Measurements from ENCODE around the gene ZNF423.
A peak's percentile ranks its signal among the peaks of the same experiment; 100 is the strongest.

ZNF423 gene

DNA sequence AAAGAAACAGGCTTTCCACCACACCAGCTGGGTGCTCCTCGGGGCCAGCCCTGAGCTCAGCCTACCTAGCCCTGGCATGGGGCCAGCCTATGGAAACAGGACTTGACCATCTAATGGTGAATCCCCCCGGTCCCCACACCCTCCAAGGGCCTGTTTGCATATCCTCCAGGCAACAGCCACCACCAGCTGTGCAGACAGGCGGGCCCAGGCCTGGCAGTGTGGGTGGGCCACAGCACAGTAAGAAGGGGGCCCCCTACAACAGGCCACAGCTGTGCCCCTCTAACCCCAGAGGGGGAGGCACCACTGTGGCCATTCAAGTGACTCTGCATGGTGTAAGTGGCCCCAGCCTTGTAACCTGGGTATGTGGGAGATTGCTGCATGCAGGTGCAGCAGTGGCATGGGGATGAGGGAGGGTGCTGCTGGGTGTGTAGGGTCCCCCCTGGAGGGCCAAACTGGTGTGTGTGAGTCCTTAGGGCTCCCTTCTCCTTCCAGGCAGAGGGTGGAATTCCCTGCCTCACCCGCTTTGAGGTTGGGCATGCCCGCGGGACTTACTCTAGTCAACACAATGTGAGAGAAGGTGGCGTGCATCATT, 334.1 kb downstream of the ZNF423 start:
- Mint-ChIP-seq H3K36me3 (ENCODE audit: low read depth) (peaks cover 25% of the 10 kb centered on the region), H3K9me3 (no peaks in the 10 kb centered on the region), H3K27ac (no peak overlapping the region), H3K4me1 (peaks cover 27% of the 10 kb centered on the region), H3K4me3 (no peak overlapping the region), H3K27me3 (ENCODE audit: low read depth, poor library complexity) (no peaks in the 10 kb centered on the region)
- DNase-seq, result no peak
- TF ChIP-seq, protein P1, sequence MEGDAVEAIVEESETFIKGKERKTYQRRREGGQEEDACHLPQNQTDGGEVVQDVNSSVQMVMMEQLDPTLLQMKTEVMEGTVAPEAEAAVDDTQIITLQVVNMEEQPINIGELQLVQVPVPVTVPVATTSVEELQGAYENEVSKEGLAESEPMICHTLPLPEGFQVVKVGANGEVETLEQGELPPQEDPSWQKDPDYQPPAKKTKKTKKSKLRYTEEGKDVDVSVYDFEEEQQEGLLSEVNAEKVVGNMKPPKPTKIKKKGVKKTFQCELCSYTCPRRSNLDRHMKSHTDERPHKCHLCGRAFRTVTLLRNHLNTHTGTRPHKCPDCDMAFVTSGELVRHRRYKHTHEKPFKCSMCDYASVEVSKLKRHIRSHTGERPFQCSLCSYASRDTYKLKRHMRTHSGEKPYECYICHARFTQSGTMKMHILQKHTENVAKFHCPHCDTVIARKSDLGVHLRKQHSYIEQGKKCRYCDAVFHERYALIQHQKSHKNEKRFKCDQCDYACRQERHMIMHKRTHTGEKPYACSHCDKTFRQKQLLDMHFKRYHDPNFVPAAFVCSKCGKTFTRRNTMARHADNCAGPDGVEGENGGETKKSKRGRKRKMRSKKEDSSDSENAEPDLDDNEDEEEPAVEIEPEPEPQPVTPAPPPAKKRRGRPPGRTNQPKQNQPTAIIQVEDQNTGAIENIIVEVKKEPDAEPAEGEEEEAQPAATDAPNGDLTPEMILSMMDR (IDR thresholded peaks at IDR 0.05), result no peak

GRCh38 chr16:49520492-49521038, 335.3 kb downstream of the ZNF423 start:
- Mint-ChIP-seq H3K9me3 (no peaks in the 10 kb centered on the region), H3K4me3 (no peak overlapping the region), H3K36me3 (ENCODE audit: low read depth) (peaks cover 25% of the 10 kb centered on the region), H3K27me3 (ENCODE audit: low read depth, poor library complexity) (no peaks in the 10 kb centered on the region), H3K4me1 (peaks cover 16% of the 10 kb centered on the region), H3K27ac (peak overlapping the region; percentile 62)
- no peak for DNase-seq
- TF ChIP-seq, protein P1 (IDR thresholded peaks at IDR 0.05), result no peak

DNA sequence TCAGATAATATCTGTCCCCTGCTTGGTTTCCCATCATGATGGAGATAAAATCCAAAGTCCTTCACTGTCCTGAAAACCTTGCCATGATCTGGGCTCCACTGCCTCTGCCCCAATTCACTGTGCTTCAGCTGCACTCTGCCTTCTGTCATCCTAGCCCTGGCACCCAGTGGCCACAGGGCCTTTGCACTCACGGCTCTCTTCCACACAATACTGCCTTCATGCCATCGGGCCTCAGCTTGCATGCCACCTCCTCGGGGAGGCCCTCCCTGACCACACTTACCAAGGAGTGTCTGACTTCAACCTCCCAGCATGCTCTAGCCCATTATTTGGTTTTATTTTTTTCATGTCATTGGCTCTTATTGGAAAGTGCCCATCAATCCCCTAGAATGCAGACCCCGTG, 336.2 kb downstream of the ZNF423 start:
- TF ChIP-seq, protein P1 (IDR thresholded peaks at IDR 0.05), result no peak
- Mint-ChIP-seq H3K4me3 (no peak overlapping the region), H3K36me3 (ENCODE audit: low read depth) (peaks cover 25% of the 10 kb centered on the region), H3K27me3 (ENCODE audit: low read depth, poor library complexity) (no peaks in the 10 kb centered on the region), H3K9me3 (no peaks in the 10 kb centered on the region), H3K27ac (no peak overlapping the region), H3K4me1 (peaks cover 12% of the 10 kb centered on the region)
- DNase-seq, result no peak

GRCh38 chr16:49519008-49519656, 336.8 kb downstream of the ZNF423 start:
- Mint-ChIP-seq H3K4me3 (no peak overlapping the region), H3K36me3 (ENCODE audit: low read depth) (peaks cover 25% of the 10 kb centered on the region), H3K27me3 (ENCODE audit: low read depth, poor library complexity) (no peaks in the 10 kb centered on the region), H3K4me1 (peaks cover 11% of the 10 kb centered on the region), H3K9me3 (no peaks in the 10 kb centered on the region), H3K27ac (no peak overlapping the region)
- TF ChIP-seq, protein P1 (IDR thresholded peaks at IDR 0.05), result no peak
- no peak for DNase-seq

DNA sequence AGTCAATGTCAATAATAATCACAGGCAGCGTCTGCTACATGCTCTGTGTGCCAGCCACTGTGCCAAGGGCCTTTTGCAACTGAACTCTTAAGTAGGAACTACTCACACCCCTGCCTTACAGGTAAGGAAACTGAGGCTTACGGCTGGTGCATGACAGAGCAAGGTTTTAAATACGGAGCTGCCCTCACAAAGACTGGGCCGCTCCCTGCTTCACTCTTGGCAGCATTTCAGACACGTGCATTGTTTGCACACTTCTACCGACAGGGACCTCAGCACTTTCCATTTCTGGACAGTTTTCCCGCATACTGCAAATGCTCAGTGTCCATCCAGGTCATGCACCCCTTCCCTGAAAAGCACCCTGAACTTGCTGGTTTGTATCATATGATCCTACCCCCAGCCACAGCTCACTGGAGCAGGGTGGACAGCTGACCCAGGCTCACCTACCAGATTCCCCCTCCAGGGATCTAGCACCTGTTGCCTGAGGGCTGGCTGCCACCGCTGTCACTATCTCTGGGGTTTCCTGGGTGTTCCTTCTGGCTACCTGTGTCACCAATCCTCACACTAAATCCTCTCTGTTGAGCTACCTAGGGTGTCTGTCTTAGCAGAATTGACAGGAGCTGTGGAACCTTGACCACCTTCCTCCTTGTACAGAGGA, 339.4 kb downstream of the ZNF423 start:
- Mint-ChIP-seq H3K9me3 (no peaks in the 10 kb centered on the region), H3K27ac (no peak overlapping the region), H3K4me3 (no peak overlapping the region), H3K4me1 (peaks cover 16% of the 10 kb centered on the region), H3K27me3 (ENCODE audit: low read depth, poor library complexity) (no peaks in the 10 kb centered on the region), H3K36me3 (ENCODE audit: low read depth) (peaks cover 16% of the 10 kb centered on the region)
- TF ChIP-seq, protein P1 (IDR thresholded peaks at IDR 0.05), result no peak
- DNase-seq, result no peak

Data from nephron progenitor cell (in vitro differentiated cells).